ENCODE measurements around the gene RAB28.
A peak's percentile ranks its signal among the peaks of the same experiment; 100 is the strongest.

The RAB28 gene

DNA sequence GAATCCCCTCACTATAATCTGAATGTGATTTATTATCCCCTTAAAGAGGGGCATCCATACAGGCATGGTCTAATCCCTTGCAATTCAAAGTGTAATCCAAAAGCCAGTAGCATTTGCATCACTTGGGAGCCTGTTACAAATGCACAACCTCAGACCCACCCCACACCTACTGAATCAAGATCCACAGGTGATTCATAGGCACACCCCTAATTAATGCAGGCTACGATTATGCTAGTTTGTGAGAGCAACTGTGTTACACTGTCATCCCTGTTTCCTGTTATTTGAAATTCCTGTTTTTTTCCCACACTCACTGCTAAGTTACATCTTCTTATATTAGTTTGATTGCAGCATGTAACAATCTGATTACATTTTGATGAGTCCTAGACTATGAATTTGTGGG, 120.0 kb downstream of the RAB28 start:
- no peak for DNase-seq (ENCODE audit: low read depth)
- no peak overlapping the region for H3K4me3 ChIP-seq (ENCODE audit: low read length)
- TF ChIP-seq, protein P1, sequence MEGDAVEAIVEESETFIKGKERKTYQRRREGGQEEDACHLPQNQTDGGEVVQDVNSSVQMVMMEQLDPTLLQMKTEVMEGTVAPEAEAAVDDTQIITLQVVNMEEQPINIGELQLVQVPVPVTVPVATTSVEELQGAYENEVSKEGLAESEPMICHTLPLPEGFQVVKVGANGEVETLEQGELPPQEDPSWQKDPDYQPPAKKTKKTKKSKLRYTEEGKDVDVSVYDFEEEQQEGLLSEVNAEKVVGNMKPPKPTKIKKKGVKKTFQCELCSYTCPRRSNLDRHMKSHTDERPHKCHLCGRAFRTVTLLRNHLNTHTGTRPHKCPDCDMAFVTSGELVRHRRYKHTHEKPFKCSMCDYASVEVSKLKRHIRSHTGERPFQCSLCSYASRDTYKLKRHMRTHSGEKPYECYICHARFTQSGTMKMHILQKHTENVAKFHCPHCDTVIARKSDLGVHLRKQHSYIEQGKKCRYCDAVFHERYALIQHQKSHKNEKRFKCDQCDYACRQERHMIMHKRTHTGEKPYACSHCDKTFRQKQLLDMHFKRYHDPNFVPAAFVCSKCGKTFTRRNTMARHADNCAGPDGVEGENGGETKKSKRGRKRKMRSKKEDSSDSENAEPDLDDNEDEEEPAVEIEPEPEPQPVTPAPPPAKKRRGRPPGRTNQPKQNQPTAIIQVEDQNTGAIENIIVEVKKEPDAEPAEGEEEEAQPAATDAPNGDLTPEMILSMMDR (conservative IDR thresholded peaks at IDR 0.05; ENCODE audit: low read depth, low read length) = no peak

DNA sequence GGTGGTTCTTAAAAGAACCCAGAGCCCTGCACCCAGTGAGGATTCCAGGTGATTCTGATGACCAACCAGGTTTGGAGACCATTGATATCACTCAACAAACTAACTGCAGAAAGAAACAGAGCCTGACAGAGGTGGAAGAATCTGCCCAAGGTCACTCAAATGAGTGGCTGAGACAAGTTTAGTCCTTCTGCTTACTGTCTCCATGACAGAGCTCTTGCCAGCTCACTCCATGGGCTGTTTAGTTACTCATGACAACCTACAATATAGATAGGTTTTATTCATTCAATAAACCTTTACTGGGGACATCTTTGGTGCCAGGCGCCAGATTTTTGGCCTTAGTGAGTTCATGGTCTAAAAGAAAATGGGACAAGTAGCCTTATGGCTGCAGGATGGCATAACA, 124.3 kb downstream of the RAB28 start:
- H3K4me3 ChIP-seq (ENCODE audit: low read length) = no peak overlapping the region

DNA sequence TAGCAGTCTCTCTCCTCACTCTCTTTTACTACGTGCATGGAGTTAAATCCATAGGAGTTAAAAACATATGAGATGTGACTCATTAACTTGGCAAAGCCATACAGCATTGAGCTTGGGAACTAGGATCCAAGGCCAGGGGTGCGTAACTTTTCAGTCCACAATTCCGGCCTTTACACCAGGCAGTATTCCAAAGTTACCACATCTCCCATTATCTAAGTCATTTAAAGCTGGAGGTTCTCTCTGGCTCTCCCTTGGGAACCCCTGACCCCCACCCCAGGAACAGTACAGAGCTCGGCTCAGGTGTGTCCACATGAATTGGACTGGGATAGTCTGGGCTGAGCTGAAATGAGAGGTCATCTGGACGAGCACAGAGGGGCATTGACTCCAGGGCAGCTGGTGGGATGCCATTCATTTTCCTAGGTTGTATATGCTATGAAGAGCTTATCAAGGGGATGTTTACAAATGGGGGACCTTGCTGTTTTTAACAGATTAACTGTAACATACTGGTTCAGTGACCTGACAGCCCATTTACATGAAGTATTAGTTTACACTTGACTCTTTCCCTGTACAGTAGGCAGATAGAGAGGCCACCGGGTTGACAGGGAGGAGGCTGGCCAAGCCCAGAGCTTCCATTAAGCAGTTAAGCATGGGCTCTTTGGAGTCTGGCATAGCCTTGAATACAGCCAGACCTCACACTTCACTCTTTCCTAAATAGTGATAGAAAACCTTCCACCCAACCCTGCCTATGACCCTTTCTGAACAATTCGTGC, 128.8 kb downstream of the RAB28 start:
- TF ChIP-seq, protein P1 (conservative IDR thresholded peaks at IDR 0.05; ENCODE audit: low read depth, low read length) = no peak
- peak; percentile 16 for DNase-seq (ENCODE audit: low read depth)

More for the DNA sequence above, 124.3 kb downstream of the RAB28 start:
- DNase-seq (ENCODE audit: low read depth) = no peak
- TF ChIP-seq, protein P1 (conservative IDR thresholded peaks at IDR 0.05; ENCODE audit: low read depth, low read length) = no peak

DNA sequence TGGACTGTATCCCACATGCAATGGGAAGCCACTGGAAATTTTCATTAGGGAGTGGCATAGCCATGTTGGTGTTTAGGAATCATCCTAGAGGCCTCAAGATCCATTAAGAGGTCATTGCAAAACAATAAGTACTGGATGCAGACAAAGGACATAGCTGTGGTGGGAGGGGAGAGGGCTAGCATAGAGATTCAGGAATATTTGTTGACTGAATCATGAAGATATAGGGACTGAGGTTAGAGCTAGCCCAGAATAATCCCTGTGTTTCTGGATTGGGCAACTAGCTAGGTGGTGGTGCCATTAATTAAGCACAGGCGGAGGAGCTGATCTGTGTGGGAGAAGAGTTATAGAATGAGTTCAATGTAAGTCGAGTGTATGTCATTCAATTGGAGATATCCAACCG, 135.0 kb downstream of the RAB28 start:
- H3K4me3 ChIP-seq (ENCODE audit: low read length) = no peak overlapping the region
- TF ChIP-seq, protein P1 (conservative IDR thresholded peaks at IDR 0.05; ENCODE audit: low read depth, low read length) = no peak
- no peak for DNase-seq (ENCODE audit: low read depth)

More for the DNA sequence above, 128.8 kb downstream of the RAB28 start:
- no peak overlapping the region for H3K4me3 ChIP-seq (ENCODE audit: low read length)

DNA sequence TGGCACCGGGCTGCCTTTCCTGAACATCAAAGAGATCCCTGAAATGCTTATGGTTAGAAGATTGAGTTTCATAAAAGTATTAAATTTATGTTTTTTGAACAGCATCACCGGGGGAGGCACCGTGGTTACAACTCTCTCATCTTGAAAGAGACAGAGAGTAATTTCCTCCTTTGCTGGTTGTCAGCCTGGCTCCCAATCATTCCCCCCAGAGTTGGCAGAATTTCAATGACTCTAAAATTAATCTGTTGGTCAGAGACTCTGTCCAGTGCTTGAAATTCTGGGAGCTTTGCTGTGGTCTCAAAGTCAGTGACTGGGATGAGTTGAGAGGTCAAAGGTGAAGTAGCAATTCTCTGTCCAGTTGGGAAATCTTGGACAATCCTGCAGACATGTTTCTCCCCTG, 135.9 kb downstream of the RAB28 start:
- DNase-seq (ENCODE audit: low read depth) = no peak
- TF ChIP-seq, protein P1 (conservative IDR thresholded peaks at IDR 0.05; ENCODE audit: low read depth, low read length) = no peak
- H3K4me3 ChIP-seq (ENCODE audit: low read length) = no peak overlapping the region

DNA sequence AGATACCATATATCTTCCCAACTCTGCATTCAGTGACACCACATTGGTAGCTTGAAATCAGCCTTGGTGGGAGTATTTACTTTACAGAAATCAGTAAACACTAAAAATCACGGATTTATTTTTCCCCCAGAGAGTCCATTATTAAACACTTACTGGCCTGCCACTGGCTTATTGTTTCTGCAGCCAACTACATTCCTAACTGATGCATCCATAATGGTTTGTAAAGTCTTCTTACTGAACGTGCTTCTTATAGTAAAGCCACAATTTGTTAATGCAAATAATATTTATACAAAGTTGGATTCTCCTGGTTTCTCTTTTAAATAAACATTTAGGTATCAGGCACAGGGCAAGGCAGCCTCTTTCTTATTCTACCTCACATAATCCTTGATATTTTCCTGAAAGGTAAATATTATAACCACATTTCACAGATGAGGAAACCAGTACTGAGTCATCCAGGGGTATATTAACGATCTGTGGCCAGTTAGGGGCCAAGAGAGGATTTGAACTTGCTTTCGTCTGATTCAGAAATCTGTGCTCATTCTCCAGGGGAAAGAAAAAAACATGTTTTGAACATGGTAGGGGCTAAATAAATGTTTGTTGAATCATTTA, 136.5 kb downstream of the RAB28 start:
- no peak overlapping the region for H3K4me3 ChIP-seq (ENCODE audit: low read length)
- TF ChIP-seq, protein P1 (conservative IDR thresholded peaks at IDR 0.05; ENCODE audit: low read depth, low read length) = no peak
- DNase-seq (ENCODE audit: low read depth) = no peak

DNA sequence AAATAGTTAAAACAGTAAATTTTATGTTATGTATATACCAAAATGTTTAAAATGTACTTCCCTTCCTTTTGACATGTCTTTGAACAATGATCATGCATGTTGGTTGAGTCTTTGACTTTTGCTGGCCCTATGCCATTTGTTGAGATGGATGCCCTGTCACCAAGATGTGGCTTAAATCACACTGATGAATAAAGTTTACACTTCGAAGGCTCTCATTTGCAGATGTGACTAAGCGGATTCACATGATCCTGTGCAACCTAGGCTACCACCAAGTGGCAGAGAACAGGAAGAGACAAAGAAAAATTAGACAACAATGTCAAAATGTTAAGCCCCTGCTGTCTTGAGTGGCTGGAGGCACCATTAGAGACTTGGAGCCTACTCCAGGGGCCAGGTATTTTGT, 139.9 kb downstream of the RAB28 start:
- DNase-seq (ENCODE audit: low read depth) = no peak
- TF ChIP-seq, protein P1 (conservative IDR thresholded peaks at IDR 0.05; ENCODE audit: low read depth, low read length) = no peak
- H3K4me3 ChIP-seq (ENCODE audit: low read length) = no peak overlapping the region
